ENCODE measurements around the gene NSMCE3.

NSMCE3 gene

GRCh38 chr15:29269485-29270168 lies at the start of gene NSMCE3:
Gene NSMCE3, minus strand, starts transcription at chr15:29269822. Its CDS starts 117 bp downstream, at chr15:29269705.
- peak; percentile 86 for DNase-seq (ENCODE audit: low read depth)

GRCh38 chr15:29316422-29316821 lies 46.8 kb upstream of the NSMCE3 start:
- DNase-seq (ENCODE audit: low read depth) = no peak

- no peak for DNase-seq (ENCODE audit: low read depth)
These were observed 42.8 kb upstream of the NSMCE3 start for GRCh38 chr15:29312387-29312786.

GRCh38 chr15:29311696-29312095 lies 42.1 kb upstream of the NSMCE3 start:
- no peak for DNase-seq (ENCODE audit: low read depth)

- DNase-seq (ENCODE audit: low read depth) = no peak
These were observed 39.5 kb upstream of the NSMCE3 start for GRCh38 chr15:29309139-29309538.

GRCh38 chr15:29308299-29308698 lies 38.7 kb upstream of the NSMCE3 start:
- no peak for DNase-seq (ENCODE audit: low read depth)

GRCh38 chr15:29305556-29305955 lies 35.9 kb upstream of the NSMCE3 start:
- DNase-seq (ENCODE audit: low read depth) = no peak

GRCh38 chr15:29302871-29303270 lies 33.2 kb upstream of the NSMCE3 start:
- no peak for DNase-seq (ENCODE audit: low read depth)

- DNase-seq (ENCODE audit: low read depth) = no peak
These were observed 30.2 kb upstream of the NSMCE3 start for GRCh38 chr15:29299784-29300183.

GRCh38 chr15:29299331-29299730 lies 29.7 kb upstream of the NSMCE3 start:
- DNase-seq (ENCODE audit: low read depth) = no peak

GRCh38 chr15:29294732-29295325 lies 25.2 kb upstream of the NSMCE3 start:
- no peak for DNase-seq (ENCODE audit: low read depth)

- DNase-seq (ENCODE audit: low read depth) = no peak
These were observed 21.6 kb upstream of the NSMCE3 start for GRCh38 chr15:29291067-29291845.

GRCh38 chr15:29289173-29289572 lies 19.6 kb upstream of the NSMCE3 start:
- no peak for DNase-seq (ENCODE audit: low read depth)

GRCh38 chr15:29285386-29285785 lies 15.8 kb upstream of the NSMCE3 start:
- DNase-seq (ENCODE audit: low read depth) = no peak

GRCh38 chr15:29283381-29283780 lies 13.8 kb upstream of the NSMCE3 start:
- no peak for DNase-seq (ENCODE audit: low read depth)

GRCh38 chr15:29280514-29280913 lies 10.9 kb upstream of the NSMCE3 start:
- no peak for DNase-seq (ENCODE audit: low read depth)

- no peak for DNase-seq (ENCODE audit: low read depth)
These were observed 8.9 kb upstream of the NSMCE3 start for GRCh38 chr15:29278436-29279105.

- DNase-seq (ENCODE audit: low read depth) = no peak
These were observed 6.7 kb upstream of the NSMCE3 start for GRCh38 chr15:29276366-29276765.

GRCh38 chr15:29275855-29276254 lies 6.2 kb upstream of the NSMCE3 start:
- DNase-seq (ENCODE audit: low read depth) = no peak

GRCh38 chr15:29274946-29275345 lies 5.3 kb upstream of the NSMCE3 start:
- no peak for DNase-seq (ENCODE audit: low read depth)

GRCh38 chr15:29272219-29272618 lies 2.6 kb upstream of the NSMCE3 start:
- DNase-seq (ENCODE audit: low read depth) = no peak

GRCh38 chr15:29270976-29271375 lies 1.4 kb upstream of the NSMCE3 start:
- DNase-seq (ENCODE audit: low read depth) = no peak
